Activated CD4-positive, alpha-beta T cell treated with anti-CD3 and anti-CD28 coated beads for 48 hours (primary cell): ENCODE measurements around the gene PROB1.
"Not testable (repeated sequence)": the region's sequence is repeated elsewhere in the genome, so short reads cannot be mapped to it uniquely, and the experiment has no call there.

Experiments
- DNase-seq: peaks from one replicate; pipeline ENCODE4 v3.0.0-alpha.2; 2020

The PROB1 gene

DNA sequence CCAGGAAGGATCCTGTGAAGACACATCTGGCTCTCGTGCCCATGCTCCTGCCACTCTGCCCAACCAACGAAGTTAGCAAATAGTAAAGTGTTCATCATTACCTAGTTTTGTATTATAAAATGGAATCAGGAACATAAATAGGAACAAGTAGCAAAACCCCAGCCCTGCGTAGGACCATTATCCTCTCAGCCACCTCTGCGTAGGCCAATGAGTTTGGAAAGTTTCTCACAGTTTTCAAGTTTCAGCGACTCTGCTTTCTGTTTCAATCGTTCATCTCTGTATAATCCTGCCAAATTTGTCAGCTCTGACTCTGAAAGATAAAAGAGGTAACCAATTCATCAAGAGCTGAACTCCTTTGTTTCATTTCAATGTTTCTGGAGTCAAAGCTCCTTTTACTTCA lies 19.1 kb upstream of the PROB1 start:
- peak; percentile 52 for DNase-seq

DNA sequence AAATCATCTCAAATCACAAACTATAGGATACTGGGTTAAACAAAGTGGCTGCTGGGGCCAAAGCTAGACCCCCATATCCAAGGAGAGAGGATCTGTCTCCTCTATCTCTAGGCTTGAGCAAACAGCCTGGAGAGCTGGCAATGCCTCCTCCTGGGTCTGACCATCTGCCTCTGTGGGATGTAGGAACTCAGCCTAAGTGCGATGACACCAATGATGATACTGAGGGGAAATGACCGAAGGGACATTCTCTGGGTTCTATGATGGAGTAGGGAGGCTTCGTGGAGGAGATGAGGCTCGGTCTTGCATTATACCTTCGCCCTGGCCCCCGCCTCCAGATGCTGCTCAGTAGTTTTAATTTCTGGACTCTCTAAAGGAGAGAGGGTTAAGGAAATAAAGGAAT lies 18.2 kb upstream of the PROB1 start:
- no peak for DNase-seq

DNA sequence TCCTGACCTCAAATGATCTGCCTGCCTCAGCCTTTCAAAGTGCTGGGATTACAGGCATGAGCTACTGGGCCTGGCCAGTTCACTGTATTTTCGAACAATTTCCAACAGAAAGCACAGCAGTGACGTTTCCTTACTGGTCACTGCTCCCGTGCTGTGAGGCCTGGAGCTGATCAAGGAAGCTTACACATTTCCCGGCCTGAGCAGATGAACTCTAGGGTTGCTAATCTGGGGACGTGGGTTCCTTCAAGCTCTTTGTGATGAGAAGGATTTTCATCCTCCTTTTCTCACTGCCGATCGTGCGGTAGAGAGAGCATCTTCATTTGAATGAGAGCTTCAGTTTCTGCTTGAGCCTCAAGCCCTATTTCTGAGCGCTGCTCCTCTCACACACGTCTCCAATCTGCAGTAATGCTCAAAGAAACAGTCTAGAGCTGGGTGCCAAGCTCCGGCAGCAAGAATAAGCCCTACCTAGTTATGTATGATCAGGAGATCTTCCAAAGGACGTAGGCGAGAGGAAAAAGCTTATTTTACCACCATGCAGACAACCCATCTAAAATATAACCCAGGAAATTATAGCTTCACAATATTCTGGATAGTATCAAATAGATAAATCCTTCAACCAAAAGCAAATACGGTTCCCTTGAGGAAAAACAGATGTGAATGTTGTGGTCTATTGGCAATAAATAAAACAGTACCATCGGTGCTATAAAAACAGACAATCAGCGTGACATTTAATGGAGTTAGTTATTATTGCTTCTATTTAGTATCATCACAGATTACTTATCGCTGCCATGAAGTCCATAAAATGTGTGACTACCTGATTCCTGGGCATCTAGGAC lies 16.3 kb upstream of the PROB1 start:
- no peak for DNase-seq

DNA sequence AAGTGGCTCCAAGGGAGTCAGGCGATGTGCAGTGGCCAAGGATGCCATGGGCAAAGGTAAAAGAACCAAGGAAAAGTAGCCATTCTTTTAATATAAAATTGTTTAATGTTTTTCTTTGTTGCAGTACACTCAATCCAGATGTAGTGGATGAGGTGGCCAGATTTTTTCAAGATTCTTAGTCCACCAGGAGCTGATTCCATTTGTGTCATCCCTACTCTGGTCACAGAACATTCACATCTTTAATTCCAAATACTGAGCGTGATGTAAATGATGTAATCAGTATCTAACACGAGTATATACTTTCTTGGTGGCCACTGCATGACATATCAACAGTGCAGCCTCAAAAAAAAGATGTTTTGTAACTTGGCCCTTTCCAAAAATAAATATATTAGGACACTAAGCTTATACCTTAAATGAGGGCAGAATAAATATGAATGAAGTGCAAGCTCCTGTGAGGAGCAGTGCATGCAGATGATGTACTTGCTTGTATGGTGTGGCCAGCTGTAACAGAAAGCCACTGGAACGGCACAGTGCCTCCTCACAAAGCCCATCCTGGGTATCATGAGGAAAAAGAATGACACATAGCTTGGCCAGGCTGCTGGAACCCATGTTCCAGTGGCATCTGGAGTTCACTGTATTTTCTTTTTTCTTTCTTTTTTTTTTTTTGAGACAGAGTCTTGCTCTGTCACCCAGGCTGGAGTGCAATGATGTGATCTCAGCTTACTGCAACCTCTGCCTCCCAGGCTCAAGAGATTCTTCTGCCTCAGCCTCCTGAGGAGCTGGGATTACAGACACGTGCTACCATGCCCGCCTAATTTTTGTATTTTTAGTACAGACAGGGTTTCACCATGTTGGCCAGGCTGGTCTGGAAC lies 15.5 kb upstream of the PROB1 start:
- no peak for DNase-seq

DNA sequence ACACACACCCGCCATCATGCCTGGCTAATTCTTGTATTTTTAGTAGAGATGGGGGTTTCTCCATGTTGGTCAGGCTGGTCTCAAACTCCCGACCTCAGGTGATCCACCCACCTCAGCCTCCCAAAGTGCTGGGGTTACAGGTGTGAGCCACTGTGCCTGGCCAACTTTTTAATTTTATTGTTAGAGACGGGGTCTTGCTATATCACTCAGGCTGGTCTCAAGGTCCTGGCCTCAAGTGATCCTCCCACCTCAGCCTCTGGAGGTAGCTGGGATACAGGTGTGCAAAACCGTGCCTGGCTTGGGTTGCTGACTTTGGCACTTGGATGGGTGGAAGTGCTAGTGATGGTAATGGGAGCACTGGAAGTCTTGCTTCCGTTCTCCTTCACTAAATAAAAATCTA lies 14.2 kb upstream of the PROB1 start:
- not testable (repeated sequence) for DNase-seq

DNA sequence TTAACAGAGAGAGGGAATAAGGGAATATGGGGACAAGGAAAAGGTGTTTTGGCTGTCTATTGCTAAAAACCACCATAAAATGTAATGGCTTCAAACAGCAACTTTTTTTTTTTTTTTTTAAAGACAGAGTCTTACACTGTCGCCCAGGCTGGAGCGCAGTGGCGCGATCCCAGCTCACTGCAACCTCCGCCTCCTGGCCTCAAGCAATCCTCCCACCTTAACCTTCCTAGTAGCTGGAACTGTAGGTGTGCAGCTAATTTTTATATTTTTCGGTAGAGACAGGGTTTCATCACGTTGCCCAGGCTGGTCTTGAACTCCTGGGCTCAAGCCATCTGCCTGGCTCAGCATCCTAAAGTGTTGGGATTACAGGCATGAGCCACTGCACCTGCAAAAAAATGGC lies 13.3 kb upstream of the PROB1 start:
- DNase-seq, result no peak

DNA sequence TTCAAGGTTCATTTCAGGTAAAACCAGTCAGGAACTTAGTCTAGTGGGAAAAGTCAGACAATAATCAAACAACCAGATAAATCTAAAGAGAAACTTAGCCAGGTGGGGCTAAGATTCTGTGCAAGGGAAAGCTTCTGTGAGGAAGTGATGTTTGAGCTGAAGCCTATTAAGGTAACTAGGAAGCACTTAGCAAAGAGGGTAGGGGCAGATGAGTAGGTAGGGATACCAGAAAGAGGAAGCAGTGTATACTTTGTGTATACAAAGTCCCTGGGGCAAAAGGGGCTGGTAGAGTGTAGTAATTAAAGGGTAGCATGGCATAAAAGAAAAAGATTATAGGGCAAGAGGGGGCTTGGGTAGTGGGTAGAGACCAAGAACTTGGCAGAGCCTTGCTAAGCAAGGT lies 12.6 kb upstream of the PROB1 start:
- DNase-seq, result no peak

DNA sequence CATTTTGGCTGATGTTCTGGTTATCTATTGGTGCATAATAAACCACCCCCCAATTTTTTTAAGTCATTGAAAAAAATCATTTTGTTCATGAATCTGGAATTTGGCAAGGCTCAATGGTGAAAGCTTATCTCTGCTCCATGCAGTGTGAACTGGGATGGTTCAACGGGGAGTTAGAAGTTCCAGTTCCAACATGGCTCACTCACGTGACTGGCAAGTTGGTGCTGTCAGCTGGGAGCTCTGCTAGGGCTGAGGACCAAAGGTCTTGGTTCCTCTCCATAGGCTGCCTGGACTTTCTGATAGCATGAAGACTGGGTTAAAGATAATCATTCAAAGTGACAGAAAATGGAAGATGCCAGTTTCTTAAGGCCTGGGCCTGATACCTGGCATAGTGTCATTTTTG lies 12.1 kb upstream of the PROB1 start:
- no peak for DNase-seq

DNA sequence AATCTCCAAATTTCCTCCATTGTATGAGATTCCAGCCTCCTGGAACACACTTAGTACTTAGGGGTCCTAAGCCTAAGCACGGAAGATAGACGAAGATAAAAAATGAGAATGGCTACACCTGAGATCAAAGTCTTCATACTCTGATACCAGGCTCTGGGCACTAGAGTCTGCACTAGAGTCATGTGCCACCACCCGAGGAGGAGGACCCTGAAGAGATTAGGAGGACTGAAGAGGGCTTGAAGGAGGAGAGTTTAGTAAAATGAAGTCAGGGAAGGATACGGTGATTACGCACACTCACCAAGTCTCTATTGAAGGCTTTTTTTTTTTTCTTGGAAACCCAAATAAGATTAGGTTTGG lies 9.6 kb upstream of the PROB1 start:
- DNase-seq, result no peak

DNA sequence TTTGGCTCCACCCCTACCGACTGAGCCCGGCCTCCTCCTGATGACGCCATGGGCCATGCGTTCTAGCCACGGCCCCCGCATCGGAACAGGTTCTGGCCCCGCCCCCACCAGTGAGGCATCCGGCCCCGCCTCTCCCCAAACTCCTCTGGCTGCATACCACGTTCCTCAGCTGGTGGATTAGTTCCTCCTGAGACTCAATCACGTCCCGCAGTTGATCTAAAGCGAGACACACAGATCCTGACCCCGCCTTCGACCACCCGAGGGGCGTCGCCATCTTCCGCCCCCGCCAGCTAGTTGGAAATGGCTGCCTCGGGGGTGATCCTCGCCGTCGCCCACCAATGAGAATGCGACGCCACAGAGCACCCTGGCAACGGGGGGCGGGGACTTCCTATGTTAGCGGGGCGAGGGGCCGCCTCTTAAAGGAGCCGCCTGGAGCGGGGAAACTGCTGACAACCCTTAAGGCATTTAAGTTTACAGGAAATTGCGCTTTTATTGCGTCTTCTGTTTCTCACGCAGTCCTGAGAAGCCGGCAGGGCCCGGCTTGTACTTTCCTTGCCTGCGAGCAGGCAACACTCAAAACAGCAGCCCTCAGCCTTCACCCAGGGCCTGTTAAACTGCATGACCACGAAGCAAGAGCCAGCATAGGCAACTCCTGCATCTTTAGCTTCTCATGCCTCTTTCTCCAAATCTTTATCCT lies 9.0 kb upstream of the PROB1 start, which contains the start of gene SPATA24:
Gene SPATA24, minus strand, starts transcription at position 303 of the 697 bp plus-strand sequence. Its CDS starts 29 bp downstream, at position 274.
- DNase-seq, result peak; percentile 99

DNA sequence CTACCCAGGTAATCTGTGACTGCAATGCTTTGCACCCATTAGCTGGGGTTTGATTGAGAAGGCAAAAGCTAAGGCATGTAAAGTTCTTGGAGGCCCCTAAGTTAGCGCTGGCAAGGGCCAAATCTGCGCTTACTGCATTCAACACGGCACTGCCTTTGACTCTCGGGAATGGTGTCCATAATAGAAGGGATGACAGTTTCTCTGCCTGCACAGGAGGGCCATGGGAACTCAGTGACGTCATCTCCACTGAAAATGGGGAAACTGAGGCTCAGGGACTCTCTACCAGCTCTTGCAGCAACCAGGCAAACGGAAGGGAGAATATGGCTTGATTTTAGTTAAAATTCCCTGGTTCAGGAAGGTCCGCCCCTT lies 8.5 kb upstream of the PROB1 start:
- no peak for DNase-seq

DNA sequence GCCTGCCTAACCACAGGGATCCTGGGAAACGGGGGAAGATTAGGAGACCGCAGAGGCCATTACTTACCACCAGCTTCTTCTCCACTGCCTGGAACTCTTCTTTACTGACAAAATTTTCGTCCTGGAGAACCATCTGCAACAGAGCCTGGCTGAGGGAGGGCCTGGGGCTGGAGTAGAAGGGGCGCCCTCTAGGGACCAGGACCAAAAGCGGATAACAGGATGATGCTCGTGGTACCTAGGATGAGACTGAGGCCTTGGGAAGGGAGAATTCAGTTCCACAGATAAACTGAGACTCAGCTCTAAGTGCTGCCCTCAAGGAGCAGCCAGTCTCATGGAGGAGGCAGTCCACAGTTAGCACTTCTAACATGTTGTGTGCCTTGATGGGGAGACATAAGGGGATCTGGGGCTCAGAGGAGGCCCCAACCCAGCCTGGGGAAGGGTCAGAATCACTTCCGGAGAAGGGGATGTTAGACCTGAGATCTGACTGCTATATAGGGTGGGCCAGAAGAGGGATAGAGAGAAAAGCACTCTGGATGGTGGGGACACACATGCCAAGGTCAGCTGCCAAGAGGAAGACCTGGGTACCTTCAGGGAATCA lies 7.8 kb upstream of the PROB1 start:
- DNase-seq, result no peak

DNA sequence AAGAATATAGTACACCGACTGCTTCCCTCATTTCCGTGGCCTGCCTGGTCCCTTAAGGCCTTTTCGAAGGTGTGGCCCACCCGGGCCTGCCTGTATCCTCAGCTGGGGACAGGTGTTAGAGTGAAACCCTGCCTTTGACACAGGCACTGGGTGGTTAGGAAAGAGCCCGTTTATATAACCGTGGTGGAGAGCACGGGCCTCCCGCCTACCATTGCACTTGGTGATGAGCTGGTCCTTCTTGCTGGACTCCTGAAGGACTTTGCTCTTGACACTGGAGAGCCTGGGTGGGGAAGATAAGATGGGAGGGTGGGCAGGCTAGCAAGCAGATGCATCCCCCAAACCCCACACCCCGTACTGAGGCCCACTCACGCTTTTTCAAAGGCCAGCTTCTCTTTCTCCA lies 6.6 kb upstream of the PROB1 start:
- no peak for DNase-seq

DNA sequence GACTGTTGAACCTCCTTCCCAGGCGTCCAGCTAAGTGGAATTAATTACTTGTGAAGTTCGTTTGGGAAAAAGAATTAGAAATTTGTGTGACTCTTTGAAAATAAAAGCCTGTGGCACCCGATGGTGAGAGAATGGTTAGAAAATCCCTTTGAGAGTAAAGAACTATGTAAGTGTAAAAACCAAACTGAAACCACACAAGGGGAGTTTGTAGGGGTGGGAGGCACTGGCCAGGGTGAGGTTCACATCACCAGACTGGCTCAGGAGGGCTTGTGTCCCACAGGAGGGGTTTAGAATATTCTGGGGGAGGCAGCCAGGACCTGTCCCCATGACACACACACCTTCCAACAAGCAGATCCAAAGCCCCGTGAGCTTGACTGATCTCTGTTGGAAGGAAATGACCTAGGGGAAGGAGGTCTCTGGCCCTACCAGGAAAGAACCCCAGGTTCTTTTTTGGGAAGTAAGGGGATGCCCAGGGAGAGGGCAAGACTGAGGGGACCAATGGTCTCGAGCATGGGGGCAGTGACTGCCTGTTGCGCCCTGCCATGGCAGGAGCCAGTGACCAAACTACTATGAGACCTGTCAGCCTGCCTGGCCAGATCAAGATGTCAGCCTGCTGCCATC lies 4.7 kb upstream of the PROB1 start:
- no peak for DNase-seq

DNA sequence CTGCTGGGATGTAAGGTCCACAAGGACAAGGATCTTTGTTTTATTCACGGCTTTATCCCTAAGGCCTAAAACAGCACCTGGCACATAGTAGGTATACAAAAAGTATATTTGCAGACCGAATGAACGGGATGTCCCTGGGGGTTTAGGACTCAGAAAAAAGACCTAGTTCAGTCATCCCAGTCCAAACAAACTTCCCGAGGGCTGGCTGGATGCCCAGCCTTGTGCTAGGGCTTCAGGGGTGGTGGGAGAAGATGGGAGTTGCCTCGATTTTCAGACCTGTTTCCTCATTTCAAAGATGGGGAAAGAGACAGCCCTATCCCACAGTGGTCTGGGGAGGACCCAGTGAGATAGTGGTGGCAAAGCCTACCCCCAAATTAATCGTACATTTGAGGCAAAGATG lies 3.0 kb upstream of the PROB1 start:
- DNase-seq, result no peak

DNA sequence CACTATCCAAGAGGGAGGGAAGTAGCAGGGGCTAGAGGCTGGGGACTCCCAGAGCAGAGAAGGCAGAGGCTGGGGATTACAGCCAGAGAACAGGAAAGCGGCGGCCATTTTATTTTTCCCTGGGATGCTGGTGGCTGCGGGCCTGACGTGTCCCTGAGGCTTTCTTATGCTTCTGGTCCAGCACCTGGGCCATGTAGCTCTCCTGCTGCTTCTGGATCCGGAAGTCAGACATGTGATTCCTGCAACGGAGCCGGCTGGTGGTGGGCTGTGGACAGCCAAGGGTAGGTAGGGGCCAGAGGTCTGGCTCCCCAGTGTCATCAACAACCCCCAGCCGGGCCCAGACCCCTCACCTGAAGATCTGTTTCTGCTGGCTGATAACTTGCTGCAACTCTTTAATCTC lies 1.8 kb upstream of the PROB1 start:
- no peak for DNase-seq

DNA sequence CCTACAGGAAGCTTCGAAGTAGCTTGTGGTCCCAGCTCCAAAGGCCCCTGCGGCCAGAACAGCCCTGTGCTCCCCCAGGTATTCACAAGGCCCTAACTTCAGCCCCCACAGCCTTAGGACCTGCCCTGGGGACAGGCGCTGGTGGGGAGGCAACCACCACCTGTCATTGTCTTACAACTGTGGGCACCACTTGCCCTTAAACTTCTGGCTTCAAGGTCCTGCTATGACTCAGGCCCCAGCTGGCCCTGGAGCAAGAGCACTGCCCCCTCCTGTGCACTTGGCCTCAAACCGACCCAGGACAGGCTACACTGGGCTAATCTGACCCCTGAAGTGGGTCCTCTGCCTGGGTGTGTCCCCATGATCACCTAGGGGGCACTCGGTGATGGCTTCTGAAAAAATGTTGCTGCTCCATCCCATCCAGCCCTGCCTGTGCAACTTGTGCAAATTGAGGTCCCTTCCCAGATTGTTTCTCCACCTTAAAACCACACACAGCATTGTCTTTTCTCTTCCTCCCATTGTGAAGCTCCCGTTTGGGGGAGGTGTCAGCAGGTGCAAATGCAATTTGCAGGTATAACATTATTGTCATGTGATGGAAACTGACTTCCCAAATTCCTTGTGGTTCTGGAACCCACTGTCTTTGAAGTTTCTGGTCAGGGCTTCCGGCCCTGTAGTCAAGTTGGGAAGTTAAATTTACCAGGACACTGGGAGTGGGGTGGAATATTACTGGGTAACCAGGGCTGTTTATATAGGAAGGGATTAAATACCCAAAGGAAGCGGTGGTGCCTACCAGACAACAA lies 1.1 kb upstream of the PROB1 start:
- DNase-seq, result no peak

DNA sequence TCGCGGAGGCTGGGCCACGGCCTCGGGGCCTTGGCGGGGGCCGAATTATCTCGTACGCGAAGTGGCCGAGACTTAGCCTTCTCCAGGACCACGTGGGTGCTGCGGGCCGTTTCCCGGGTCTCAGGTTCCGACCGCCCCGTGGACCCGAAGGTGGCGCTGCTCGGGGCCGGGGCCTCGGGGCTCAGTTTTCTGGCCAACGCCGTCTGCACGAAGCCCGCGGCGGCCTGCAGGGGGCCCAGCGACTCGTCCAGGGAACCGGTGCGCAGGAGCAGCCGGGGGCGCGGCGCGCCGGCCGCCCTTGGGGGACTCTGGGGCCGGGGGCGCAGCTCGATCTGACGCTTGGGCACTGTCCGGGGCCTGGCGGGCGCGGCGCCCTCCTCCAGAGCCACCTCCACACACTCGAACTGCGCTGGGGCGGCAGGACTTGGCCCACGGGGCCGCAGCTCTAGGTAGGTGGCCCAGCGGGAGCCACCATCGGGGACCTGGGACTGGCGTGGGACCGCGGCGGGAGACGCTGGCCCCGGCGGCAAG lies 716 bp downstream of the PROB1 start:
- DNase-seq, result no peak

DNA sequence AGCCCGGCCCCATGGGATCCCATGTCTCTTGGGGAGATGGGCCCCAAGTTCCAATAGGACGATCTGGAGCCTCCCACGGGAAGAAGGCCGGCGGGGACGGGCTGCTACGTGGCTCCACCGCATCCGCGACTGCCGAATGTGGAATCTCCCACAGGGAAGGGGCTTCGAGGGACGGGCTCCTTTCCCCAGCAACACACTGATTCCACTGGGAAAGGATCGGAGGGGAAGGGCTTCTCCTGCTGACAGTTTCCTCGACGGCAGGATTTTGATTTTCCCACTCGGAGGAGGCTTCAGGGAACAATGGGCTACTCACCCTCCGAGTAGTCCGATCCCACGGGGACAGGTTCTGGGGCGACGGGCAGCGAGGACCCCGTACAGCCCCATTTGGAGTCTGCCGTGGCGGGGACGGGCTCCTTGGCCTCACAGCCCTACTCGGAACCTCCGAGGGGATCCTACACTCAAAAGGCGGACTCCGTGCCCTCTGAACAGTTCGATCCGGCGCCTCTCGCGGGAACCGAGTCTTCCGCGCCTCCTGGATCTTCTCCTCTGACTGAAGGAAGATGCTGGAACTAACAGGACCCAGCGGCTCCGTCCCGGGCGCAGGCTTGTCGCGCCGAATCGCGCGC lies 1.3 kb downstream of the PROB1 start:
- DNase-seq, result no peak

DNA sequence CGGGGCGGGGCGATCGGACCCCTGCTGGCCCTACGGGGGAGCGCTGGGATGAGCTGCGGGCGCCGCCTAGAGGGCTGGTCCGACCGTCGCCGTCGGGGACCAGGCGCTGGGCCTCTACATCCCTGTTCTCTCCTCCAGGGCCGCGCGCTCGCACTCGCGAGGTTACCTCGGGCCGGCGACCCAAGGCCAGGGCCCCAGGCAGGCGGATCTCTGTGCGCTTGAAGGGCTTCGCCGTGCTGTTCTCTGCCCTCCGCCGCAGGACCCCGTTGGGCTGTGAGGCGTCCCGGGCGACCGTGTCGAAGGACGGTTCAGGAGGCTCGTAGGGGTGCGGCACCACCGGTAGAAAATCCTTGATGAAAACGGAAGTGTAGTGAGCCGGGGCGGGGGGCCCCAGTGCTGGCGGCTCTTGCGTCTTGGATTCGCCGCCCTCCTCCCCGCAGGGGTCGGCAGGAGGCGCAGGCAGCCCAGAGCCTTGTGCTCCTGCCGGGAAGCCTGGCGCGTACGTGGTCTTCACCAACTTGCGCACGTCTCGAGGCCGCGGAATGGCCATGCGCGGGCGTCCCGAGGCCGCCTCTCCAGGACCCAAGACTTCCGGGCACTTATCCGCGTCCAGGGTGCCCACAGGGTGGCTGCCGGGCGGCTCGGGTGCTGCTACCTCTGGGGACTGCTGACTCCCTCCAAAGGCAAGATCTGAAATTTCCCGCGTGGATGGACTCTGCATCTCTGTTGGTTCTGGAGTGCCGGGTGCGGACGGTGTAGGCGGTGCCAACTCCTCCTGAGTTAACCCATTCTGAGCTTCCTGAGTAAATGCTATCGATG lies 2.0 kb downstream of the PROB1 start:
- DNase-seq, result peak; percentile 92
